ENCODE data around the gene FBXO8. TPM values are rescaled to one million over a fixed set of nuclear protein-coding genes. Genes with fewer than 3 reads are reported as not detected.

FBXO8 gene
- total RNA-seq, 1 experiment from 2014 or later: 7.5 TPM

- TF ChIP-seq AFF4 (CRISPR knock-in tag; IDR thresholded peaks at IDR 0.05; ENCODE audit: borderline replicate concordance) (no peak), ESRRA (CRISPR knock-in tag; IDR thresholded peaks at IDR 0.05; ENCODE audit: borderline replicate concordance) (no peak), ZNF138 (CRISPR knock-in tag; conservative IDR thresholded peaks at IDR 0.05) (no peak), ZNF219 (CRISPR knock-in tag; IDR thresholded peaks at IDR 0.05; ENCODE audit: borderline replicate concordance) (no peak), MYBL2 (CRISPR knock-in tag; IDR thresholded peaks at IDR 0.05) (no peak), ZNF423 (CRISPR knock-in tag; IDR thresholded peaks at IDR 0.05) (no peak), TEAD1 (CRISPR knock-in tag; IDR thresholded peaks at IDR 0.05) (no peak), ETV6 (CRISPR knock-in tag; IDR thresholded peaks at IDR 0.05) (no peak), E2F4 (CRISPR knock-in tag; IDR thresholded peaks at IDR 0.05; ENCODE audit: borderline replicate concordance, low read depth) (no peak), KAT7 (CRISPR knock-in tag; IDR thresholded peaks at IDR 0.05; ENCODE audit: borderline replicate concordance) (no peak), MLX (CRISPR knock-in tag; IDR thresholded peaks at IDR 0.05) (no peak), CREB1 (CRISPR knock-in tag; IDR thresholded peaks at IDR 0.05) (no peak), RELA (CRISPR knock-in tag; IDR thresholded peaks at IDR 0.05; ENCODE audit: borderline replicate concordance) (no peak), TEAD4 (CRISPR knock-in tag; IDR thresholded peaks at IDR 0.05) (no peak)
Observed at GRCh38 chr4:174317531-174317930, 34.1 kb upstream of the FBXO8 start (continued).

- peaks cover 7% of the 10 kb centered on the region; the same call in 1 of the 2 replicates for H3K4me1 Mint-ChIP-seq
- H3K9me3 Mint-ChIP-seq: no peaks in the 10 kb centered on the region
- no peak for TF ChIP-seq E2F4 (CRISPR knock-in tag; IDR thresholded peaks at IDR 0.05; ENCODE audit: borderline replicate concordance, low read depth)
- no peak for TF ChIP-seq GABPB1 (CRISPR knock-in tag; IDR thresholded peaks at IDR 0.05)
- TF ChIP-seq ELF4 (CRISPR knock-in tag; IDR thresholded peaks at IDR 0.05; ENCODE audit: low read depth): no peak
- no peak for TF ChIP-seq CBFB (CRISPR knock-in tag; IDR thresholded peaks at IDR 0.05; ENCODE audit: low read depth)
- no peak for TF ChIP-seq EMX1 (CRISPR knock-in tag; IDR thresholded peaks at IDR 0.05)
- TF ChIP-seq OVOL2 (CRISPR knock-in tag; IDR thresholded peaks at IDR 0.05; ENCODE audit: borderline replicate concordance): no peak
- TF ChIP-seq NFATC4 (CRISPR knock-in tag; IDR thresholded peaks at IDR 0.05): no peak
- TF ChIP-seq ZBTB21 (CRISPR knock-in tag; IDR thresholded peaks at IDR 0.05; ENCODE audit: borderline replicate concordance): no peak
- H3K36me3 Mint-ChIP-seq: peaks cover 3% of the 10 kb centered on the region
- no peak overlapping the region for H3K27ac Mint-ChIP-seq
- CTCF ChIA-PET: no interaction called here
- H3K27me3 Mint-ChIP-seq (ENCODE audit: low read depth): no peaks in the 10 kb centered on the region
- no peak for ATAC-seq
- no peak for DNase-seq (ENCODE audit: low spot score)
- POLR2A ChIA-PET: no interaction called here
- no peak overlapping the region for H3K4me3 Mint-ChIP-seq
Observed at GRCh38 chr4:174316954-174317353, 33.5 kb upstream of the FBXO8 start.

All from WTC11 (cell line).